GM18508 (cell line): ENCODE results near the gene DRC7.
"Not testable (repeated sequence)": the region's sequence is repeated elsewhere in the genome, so short reads cannot be mapped to it uniquely, and the experiment has no call there.

Source experiments
- ATAC-seq: cut with Tn5 transposase; IDR thresholded peaks from one replicate; pipeline ENCODE4 v1.9.1; 2021; ENCODE audit warnings: moderate number of reproducible peaks; ENCODE audit not compliant: insufficient read depth, unreplicated experiment

Gene DRC7

GRCh38 chr16:57707331-57707730 is 12.7 kb downstream of the DRC7 start:
- no peak for ATAC-seq

DNA sequence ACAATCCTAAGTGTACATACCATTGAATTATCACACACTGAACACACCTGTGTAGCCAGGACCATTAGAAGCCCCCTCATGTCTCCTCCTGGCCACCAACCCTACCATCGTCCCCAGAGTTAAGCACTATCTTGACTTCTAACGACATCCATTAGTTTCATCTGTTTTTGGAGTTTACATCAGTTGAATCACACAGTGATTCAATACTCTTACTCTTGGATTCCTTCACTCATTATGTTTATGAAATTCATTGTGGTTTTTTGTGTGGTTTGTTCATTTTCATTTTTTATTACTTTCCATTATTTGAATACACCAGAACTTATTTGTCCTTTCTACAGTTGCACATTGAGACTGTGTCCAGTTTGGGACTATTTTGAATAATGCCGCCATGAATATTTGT is 13.6 kb downstream of the DRC7 start:
- no peak for ATAC-seq

DNA sequence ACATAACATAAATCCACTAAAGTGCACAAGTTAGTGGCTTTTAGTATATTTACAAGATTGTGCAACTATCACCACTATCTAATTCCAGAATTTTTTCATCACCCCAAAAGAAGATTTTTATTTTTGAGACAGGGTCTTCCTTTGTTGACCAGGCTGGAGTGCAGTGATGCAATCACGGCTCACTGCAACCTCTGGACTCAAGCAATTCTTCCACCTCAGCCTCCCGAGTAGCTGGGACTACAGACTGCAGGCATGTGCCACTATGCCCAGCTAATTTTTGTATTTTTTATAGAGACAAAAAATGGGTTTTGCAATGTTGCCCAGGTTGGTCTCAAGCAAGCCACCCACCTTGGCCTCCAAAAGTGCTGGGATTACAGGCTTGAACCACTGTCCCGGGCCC is 15.1 kb downstream of the DRC7 start:
- ATAC-seq, result no peak

- no peak for ATAC-seq
These were observed 16.7 kb downstream of the DRC7 start for GRCh38 chr16:57711346-57711745.

DNA sequence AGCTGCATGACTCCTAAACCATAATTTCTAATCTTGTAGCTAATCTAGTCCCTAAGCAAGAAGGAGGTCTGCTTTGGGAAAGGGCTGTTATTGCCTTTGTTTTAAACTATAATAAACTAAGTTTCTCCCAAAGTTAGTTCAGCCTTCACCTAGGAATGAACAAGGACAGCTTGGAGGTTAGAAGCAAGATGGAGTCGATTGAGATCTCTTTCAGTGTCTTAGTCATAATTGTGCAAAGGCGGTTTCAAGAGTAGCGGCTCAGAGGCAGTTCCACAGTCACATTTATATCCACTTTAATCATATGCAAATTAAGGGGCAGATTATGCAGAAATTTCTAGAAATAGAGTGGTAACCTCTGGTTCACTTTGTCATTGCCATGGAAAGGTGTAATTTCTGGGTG is 17.4 kb downstream of the DRC7 start:
- no peak for ATAC-seq

- not testable (repeated sequence) for ATAC-seq
These were observed 18.0 kb downstream of the DRC7 start for GRCh38 chr16:57712569-57712968.

DNA sequence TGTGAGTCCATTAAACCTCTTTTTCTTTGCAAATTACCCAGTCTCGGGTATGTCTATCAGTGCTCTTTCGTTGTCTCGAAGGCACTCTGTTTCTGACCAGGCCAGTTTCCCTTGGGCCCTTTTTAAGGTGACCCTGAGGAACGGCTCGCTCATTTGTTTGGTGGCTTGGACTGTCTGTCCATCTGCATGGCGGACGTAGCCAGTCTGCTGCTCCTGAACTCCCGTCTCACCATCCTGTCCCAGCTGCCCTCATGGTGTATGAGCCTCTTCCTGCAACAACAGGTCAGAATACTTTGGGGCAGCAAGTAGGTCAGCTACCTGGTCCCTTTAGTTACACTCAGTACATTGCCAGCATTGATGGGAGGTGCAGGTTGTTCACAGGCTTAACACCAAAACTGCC is 19.0 kb downstream of the DRC7 start:
- no peak for ATAC-seq

DNA sequence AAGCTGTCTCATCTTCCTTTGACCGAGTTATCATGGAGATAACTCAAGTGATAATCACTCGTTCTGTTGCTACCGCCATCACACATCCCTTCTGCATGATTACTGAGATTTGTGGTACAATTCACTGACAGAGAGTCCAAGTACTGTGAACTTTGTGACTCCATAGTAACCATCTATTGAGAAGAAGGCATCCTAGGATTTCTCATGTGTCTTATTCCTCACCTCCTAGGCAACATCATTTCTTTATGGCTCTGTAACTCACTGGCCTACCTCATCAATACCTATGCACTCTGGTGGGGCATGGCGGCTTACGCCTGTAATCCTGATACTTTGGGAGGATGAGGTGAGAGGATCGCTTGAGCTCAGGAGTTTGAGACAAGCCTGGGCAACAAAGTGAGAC is 19.4 kb downstream of the DRC7 start:
- no peak for ATAC-seq

GRCh38 chr16:57720142-57720575 is 25.6 kb downstream of the DRC7 start:
- no peak for ATAC-seq

DNA sequence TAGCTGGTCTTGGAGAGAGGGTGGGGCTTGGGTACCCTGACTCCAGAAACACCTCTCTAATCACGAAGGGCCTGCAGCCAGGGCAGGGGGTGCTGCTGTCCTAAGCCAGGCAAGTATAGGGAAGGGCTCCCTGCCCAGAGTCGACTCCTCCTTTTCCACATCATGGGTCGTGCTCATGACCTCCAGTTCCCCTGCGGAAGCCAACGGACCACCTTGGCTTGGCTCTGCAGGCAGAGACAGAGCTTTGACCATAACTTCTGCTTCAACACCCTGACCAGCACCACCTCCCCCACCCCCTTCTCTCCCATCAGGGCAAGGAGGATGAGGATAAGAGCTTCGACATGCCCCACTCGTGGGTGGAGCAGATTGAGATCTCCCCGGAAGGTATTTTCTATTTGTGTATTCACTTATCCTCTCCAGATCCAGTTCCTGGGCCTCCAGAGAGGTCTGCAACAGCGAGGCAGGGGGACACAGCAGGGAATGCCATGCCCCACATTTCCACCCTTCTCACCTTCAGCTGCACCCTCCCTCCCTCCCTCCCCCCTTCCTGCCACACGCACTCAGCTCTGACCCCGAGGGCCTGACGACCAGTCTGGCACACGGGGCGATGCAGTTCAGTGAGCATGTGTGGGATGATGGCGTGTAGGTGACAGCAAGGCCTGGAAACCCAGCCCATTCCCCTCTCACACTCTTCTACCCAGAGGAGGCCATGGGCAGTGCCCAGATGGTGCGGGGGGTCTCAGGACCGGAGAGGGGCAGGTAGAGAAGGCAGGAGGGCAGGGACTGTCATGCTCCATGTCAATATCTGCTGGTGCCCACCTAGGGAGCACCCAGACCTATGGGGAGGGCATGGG is 27.0 kb downstream of the DRC7 start:
- ATAC-seq, result no peak

DNA sequence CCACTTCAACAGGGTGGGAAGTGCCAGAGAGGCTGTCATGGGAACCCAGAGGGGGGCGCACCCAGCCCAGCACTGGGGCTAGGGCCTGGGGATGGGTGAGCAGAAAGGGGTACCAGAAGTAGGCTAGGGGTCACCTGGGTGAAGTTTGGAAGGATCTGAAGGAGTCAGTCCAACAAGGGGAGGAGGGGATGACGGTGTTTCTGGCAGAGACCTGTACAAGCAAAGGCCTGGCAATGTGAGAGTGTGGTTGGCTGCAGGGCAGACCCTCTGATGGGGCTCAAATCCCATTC is 27.5 kb downstream of the DRC7 start:
- ATAC-seq, result no peak

DNA sequence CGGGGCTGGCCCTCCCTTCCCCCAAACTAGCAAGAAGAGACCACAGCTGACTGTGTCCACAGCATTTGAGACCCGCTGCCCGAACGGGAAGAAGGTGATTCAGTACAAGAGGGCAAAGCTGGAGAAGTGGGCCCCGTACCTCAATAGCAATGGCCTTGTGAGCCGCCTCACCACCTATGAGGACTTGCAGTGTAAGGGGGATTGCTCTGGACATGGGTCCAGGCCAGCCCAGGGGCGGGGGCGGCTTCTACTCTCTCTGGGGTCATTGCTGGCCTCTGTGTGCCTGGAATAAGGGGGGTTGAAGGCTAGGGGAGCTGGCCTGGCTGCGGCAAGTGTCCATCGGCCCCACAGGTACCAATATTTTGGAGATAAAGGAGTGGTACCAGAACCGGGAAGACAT is 28.0 kb downstream of the DRC7 start:
- no peak for ATAC-seq

DNA sequence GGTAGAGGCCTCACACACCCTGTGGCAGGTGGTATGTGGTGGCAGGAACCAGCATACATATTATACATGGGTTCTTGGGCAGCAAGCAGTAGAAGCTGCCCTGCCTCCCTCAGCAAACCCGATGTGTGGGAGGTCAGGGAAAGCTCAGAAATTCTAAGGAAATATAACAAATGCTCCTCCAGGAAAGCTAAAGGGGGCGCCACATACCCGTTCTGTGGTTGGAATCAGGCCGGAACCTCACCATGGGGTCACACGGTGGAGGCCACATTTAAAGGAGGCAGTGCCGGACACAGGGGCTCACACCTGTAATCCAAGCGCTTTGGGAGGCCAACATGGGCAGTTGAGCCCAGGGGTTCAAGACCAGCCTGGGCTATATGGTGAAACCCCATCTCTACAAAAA is 28.6 kb downstream of the DRC7 start:
- ATAC-seq, result no peak

- ATAC-seq, result no peak
These were observed 29.9 kb downstream of the DRC7 start for GRCh38 chr16:57724531-57724930.

GRCh38 chr16:57725151-57725550 is 30.5 kb downstream of the DRC7 start:
- no peak for ATAC-seq

DNA sequence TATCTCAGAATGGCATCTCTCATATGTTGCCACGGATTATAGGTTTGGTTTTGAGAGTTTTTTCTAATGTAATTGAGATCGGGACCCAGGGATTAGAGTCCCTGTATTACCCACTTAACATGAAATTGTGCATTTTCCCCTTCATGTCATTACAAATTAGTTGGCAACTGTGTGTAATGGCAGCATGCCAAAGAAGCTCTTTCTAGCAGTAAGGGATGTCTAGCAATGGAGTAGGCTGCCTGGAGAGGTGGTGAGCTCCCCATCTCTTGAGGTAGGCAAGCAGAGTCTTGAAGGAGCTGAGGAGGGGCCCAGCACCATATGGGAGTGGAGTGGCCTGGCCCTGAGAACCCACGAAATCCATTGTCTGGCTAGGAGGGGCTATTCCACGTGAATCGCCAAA is 30.9 kb downstream of the DRC7 start:
- no peak for ATAC-seq

GRCh38 chr16:57725976-57726375 is 31.4 kb downstream of the DRC7 start:
- ATAC-seq, result no peak

DNA sequence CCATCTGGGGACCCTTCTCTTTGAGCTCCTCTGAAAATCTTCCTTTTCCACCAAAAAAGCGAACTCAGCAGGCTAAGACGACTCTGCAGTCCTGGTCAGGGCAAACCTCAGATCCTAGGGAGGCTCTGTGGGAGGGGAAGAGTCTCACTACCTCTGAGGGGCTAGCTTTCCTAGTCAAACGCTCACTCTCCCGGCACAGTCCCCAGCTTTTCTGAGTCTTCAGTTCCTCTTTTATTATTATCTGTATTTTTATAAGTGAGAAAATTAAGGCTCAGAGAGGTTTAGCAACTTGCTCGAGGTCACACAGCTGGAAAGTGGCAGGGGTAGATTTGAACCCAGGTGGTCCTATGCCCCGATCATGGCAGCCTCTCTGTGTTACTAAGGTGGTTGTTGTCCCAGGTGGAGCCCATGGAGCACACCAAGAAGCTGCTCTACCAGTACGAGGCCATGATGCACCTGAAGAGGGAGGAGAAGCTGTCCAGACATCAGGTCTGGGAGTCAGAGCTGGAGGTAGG is 31.9 kb downstream of the DRC7 start:
- no peak for ATAC-seq

- no peak for ATAC-seq
These were observed 33.0 kb downstream of the DRC7 start for GRCh38 chr16:57727610-57728009.

GRCh38 chr16:57728336-57729181 is 34.0 kb downstream of the DRC7 start:
- no peak for ATAC-seq

- no peak for ATAC-seq
These were observed 34.5 kb downstream of the DRC7 start for GRCh38 chr16:57729182-57729484.

DNA sequence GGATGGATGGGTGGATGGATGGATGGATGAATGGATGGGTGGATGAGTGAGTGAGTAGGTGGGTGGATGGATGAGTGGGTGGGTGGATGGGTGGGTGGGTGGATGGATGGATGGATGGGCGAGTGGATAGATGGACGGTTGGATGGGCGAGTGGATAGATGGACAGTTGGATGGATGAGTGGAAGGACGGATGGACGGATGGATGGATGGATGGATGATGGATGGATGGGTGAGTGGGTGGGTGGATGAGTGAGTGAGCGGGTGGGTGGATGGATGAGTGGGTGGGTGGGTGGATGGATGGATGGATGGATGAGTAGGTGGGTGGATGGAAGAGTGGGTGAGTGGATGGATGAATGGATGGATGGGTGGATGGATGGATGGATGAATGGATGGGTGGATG is 35.2 kb downstream of the DRC7 start:
- ATAC-seq, result not testable (repeated sequence)
